ENCODE data around the gene RACGAP1.

GRCh38 chr12:50018154-50018553 is 7.1 kb downstream of the RACGAP1 start:
- TF ChIP-seq RARB (CRISPR knock-in tag; IDR thresholded peaks at IDR 0.05) (no peak), ZNF565 (CRISPR knock-in tag; conservative IDR thresholded peaks at IDR 0.05; ENCODE audit: low read depth) (no peak), ZNF8 (CRISPR knock-in tag; IDR thresholded peaks at IDR 0.05) (no peak), OSR1 (CRISPR knock-in tag; IDR thresholded peaks at IDR 0.05) (no peak), ZFP30 (CRISPR knock-in tag; IDR thresholded peaks at IDR 0.05) (no peak), TSHZ2 (CRISPR knock-in tag; IDR thresholded peaks at IDR 0.05) (no peak), POU6F1 (CRISPR knock-in tag; IDR thresholded peaks at IDR 0.05; ENCODE audit: borderline replicate concordance, low read depth) (no peak), CSDC2 (CRISPR knock-in tag; IDR thresholded peaks at IDR 0.05) (no peak)
